HG03520 (cell line): Measurements from ENCODE around the gene NHLH2.

Experiments
- ATAC-seq: cut with Tn5 transposase; IDR thresholded peaks from one replicate; pipeline ENCODE4 v1.9.1; 2021; ENCODE audit warnings: mild to moderate bottlenecking, moderate library complexity; ENCODE audit not compliant: unreplicated experiment

Gene NHLH2

DNA sequence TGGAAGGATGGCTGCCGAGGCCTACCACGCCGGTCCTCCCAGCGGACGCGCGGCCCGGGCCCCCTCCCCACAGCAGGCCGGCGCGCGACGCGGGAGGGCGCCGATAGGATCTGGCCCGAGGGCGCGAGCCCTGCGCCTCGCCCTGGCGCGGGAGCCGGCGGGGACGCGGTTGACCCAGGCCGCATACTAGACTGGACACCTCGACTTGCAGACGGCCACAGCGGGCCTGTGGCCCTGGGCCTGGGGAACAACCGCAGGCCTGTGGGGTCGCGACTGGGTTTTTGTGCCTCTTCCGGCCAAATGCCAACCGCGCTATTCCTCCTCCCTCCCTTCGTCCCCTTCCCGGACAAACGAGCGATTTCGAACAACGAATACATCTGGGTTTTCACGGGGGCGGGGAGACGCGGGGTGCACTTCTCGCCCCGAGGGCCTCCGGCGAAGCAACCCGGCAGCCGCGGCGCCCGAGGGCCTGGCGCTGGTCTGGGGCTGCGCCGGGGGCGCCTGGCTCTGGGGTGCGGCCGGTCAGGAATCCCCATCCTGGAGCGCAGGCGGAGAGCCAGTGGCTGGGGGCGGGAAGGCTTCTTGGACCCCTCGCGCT is 2.4 kb downstream of the NHLH2 start:
- no peak for ATAC-seq

DNA sequence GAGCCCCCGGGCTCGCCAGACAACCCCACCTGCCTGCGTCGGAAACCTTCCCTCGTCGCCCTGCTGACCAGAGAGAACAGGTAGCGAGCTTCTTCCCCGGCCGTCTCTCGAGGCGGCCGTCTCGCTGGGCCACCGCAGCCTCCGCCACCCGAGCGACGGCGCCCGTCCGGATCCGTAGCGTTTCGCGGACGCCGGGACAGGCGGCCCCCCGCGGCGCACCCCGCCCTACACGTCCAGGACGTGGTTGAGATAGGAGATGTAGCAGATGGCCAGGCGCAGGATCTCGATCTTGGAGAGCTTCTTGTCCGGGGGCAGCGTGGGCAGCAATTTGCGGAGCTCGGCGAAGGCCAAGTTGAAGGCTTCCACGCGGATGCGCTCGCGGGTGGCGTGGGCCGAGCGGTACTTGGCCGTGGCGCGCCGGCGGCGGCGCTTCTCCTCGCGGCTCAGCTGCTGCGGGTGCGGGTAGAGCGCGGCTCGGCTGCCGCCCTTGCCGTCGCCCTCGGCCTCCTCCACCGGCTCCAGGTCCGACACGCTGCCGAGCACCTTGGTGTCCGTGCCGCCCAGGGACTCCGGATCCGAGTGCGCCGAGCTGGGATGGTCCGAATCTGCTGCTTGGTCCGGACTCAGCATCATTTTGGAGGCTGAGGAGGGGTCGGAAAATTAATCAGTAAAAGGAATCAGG is 3.0 kb downstream of the NHLH2 start:
- ATAC-seq: no peak

DNA sequence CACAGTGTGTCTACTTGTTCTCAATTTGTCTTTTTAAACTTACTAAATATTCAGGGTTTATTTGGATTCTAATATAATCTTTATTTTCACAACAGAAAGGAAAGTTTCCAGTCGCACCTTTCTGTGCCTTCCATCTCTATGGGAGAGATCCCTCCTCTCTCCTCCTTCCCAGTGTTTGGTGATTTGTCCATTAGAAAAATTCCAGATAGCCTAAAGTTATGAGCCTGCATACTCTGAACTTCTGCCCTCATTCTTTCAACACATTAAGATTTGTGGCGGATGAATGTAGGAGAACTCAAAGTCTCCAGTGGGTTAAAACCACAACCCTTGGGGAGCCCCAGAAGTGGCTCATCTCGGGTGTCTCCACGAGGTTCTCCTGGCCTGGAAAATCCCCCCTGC is 3.6 kb downstream of the NHLH2 start:
- no peak for ATAC-seq

- ATAC-seq: no peak
Observed at GRCh38 chr1:115833856-115834255, 7.1 kb downstream of the NHLH2 start.

DNA sequence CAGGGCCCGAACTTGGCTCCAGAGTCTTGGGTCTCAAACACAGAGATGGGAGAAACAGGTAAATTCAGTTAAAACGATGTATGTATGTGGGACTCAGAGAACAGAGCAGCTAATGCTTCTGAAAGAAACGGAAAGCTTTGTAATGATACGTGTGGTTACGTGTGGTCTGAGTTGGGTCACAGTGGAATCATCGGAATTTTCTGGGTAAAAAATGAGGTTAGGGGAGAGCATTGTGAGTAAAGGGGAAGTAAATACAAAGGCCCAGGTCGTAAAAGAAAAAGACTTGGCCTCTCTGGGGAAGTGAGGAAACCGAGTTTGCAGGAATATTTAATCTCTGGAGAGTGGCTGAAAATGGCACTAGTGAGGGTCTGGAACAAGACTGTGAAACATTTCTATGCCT is 8.3 kb downstream of the NHLH2 start:
- no peak for ATAC-seq

DNA sequence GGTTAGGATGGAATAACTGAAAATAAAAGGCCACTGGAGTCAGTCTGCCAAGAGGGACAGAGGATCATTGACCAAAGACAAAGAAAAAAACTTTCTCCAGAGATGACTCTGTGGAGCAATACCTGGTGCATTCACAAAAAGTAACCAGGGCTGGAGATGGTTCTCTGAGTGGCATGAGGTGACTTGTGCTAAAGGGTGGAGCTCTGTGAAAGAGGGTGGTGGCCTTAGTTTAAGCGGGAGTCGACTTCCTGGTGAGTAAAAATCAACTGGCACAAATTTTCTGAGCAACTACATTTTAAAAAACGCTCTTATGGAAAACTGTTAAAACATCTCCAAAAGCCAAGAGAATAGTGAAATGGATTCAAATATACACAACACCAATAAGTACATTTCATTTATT is 10.0 kb downstream of the NHLH2 start:
- no peak for ATAC-seq

DNA sequence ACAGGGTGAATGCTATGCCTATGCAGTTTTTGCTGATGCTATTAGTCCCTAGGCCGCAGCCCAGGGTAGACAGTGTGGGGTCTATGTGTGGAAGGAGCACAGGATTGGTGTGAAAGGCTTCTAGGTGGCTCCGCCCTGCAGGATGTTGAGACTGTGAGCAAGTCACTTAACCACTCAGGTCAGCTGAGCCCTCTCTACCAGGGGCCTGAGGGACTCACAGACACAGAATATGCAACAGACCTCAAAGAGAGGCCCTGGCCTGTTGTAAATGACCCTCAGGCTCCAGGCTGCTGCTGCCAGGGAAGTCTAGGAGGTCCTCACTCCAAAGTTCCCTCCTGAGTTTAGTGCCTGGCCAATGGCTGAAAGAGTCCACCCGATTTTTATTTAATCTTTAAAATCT is 11.0 kb downstream of the NHLH2 start:
- no peak for ATAC-seq

DNA sequence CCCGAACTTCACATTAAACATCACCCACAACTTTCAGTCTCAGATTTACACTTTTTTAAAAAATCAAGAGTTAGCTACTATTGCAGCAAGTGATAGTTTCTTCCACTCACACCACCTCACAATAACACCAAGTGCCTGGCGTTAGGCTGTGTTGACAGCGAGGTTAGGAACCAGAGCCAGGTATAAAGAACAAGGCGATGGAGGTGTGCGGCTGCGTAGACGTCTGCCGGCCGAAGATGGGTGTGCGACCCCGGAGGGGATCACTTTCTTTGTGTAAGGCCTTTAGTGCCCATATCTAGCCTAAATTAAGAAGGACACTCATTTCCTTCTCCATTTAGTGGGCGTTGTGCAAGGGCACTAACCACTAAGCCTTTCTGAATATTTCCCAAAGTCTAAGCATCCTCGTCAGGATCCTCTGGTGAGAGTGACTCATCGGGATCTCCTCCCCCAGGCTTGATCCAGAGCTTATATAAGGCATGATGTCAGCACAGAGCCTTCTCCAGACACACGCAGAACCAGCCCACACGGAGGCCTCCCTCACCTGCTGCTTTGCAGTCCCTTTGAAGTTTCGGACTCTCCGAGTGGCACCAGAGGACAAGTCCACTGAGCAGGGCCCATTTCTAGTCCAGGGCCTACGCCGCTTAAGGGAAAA is 11.8 kb downstream of the NHLH2 start:
- no peak for ATAC-seq

DNA sequence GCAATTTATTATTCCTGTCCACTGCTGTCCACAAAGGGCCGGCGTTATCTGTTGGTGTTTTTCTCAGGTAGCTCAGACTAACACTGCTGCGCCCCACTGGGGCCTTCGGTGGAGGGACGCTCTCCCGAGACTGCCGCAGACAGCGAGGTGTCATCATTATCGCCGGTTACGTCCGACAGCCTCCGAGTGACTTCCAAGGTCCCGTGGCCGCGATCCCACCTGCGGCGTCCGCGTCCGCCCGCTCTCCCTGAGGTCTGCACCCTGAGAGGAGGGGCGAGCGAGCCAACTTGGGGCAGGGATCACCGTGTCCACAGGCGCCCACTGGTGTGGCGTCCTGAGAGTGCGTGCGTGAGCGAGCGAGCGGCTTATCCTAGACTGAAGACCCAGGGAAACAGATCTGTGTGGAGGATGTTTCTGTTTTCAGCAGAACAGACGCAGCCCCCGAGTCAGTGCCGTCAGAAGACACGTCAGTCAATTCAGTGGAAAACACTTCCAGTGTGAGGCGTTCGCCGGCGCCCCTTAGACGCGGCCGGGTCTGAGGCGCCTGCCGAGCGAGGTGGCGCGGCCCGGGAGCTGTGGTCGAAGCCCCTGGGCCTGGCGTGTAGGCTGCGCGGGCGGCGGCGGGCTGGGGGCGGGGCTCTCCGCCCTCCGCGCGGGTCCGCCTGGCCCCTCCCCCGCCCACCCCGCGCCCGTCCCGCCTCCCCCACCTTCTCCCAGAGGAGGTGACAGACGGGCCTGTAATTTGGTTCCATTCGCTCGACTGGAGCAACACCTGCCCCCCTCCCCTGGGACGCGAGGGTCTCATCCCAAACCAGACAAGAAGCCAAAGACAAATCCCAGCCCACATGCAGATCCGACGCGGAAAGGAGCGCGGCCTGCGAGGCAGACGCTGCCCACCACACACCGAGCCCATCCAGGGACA is 12.6 kb downstream of the NHLH2 start:
- ATAC-seq: no peak

DNA sequence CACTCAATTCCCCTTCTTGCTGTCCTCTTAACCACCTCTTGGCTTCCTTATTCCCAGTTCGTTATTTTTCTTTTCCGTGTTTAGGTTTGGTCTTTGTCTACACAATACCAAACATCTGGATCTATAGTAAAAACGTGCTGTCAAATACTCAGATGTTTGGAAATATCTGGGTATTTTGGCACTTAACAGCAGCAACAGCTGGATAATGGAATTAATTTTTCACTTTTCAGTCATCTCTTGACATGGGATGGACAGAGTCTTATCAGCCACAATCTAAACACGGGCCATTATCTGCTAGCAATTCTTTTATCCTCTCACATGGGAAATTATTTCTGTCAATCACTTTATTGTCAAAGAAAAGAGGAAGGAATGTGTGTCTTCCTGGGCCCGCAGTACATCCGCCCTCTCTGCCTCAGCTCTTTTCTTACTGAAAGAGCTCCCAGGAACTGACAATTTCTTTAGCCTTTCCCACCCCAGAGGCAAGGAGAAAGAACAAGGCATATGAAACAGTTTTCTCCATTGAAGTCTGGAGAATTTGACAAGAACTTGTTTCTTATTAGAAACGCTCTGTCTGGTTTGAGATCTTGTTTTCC is 13.4 kb downstream of the NHLH2 start:
- ATAC-seq: no peak

DNA sequence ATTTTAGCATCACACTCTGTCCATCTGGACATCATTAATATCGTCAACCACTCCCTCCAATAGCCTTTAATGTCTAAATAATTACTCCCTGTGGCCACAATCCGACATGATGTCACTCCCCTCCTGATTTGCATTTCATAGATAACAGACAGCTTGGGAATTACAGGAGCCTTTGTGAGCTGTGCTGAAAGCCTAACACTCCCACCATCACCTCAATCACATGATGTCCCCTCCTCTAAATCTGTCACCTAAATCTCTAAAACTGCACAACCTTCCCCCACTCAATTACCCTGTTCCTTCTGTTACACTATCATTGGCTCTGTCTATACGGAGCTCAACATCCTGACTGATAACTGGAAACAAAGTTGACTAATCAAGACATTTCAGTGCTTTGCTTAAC is 14.3 kb downstream of the NHLH2 start:
- no peak for ATAC-seq

GRCh38 chr1:115822117-115822516 is 18.8 kb downstream of the NHLH2 start:
- ATAC-seq: no peak

DNA sequence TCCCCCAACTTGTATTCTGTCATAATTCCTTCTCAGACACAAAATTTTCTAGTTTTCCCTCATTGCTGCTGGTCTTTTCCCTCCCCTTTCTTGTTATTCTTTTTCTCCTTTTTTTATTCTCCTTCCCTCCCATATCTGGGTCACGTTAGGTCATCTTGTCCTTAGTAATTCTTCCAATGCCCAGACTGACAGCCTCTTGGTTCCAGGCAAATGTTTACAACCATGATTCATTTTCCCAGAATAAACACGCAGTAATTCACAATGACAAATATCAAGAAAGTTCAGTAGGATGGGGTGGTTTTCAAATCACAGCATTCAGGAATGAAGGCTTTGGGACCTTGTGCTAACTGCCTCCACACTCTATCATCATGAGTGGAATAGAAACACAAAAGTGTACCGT is 25.2 kb downstream of the NHLH2 start:
- no peak for ATAC-seq

DNA sequence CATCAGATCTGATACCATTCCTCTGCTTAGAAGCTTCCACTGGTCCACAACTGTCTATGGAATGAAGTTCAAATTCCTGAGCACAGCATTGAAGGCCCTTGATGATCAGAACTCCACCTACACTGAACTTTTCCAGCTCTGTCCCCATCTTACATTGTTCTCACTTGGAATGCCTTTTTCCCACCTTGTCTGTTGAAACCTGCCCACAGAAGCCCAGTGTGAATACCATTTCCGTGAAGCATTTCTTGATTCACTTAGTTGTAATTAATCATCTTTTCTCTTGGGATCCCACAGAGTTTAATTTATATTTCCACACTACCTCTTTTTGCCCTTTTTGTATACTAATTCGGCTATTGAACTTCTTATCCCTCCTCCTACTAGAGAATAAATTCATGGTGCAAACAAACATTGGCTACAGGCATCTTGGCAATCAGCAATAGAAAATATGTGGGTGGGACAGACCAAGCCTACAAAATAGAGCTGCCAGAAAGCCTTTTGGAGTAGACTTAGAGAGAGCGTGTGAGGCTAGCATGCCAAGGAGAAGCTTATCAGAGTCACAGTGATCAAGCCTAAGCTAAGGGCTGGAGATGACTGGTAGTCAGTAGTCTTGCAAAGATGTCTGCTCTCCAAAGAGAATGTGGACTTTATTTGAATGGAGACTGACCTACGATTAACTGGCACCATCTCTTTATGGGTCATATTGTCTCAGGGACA is 26.1 kb downstream of the NHLH2 start:
- ATAC-seq: no peak

- ATAC-seq: no peak
Observed at GRCh38 chr1:115813727-115814126, 27.2 kb downstream of the NHLH2 start.

- no peak for ATAC-seq
Observed at GRCh38 chr1:115811140-115811828, 29.6 kb downstream of the NHLH2 start.

DNA sequence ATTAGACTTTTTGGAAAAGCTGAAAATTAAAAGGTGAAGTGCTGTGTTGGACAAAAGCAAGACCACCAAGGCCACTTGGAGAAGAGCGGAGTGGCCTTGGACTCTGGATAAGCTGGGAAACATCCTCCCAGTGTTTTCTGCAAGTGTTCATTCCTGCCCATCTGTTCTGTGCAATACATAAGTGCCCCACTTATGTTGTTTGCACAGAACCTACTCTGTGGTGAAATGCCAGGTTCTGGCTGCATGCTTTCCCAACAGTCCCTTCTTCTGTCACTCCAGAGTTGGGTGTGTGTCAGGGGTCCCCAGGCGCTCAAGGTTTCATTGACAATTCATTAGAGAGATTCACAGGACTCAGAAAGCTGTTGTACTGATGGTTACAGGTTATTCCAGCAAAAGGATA is 30.3 kb downstream of the NHLH2 start:
- ATAC-seq: no peak

- no peak for ATAC-seq
Observed at GRCh38 chr1:115809847-115810246, 31.1 kb downstream of the NHLH2 start.

DNA sequence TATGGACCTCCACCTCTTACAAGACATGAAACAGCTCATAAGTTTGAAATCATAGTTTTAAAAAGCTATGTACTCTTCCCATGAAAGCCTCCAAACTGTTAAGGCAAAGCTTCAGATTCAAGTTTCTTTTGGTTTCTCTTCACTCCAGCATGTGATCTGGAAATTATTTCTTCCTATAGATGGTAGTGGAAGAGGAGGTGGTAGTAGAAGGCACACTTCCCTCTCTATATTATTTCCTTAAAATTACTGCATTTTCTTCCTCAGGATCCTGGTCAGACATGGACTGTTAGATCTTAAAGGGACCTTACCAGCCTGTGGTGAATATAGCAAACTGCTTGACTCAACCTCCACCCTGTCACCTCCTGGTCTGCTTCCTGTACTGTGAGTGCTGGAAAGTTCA is 31.9 kb downstream of the NHLH2 start:
- ATAC-seq: no peak

- ATAC-seq: no peak
Observed at GRCh38 chr1:115807723-115808122, 33.2 kb downstream of the NHLH2 start.
